HG03558 (cell line): Measurements from ENCODE around the gene ZNF75A.
"Not testable (repeated sequence)": the region's sequence is repeated elsewhere in the genome, so short reads cannot be mapped to it uniquely, and the experiment has no call there.

Experiments used
- ATAC-seq: cut with Tn5 transposase; IDR thresholded peaks from one replicate; pipeline ENCODE4 v1.9.1; 2021; ENCODE audit warnings: moderate number of reproducible peaks; ENCODE audit not compliant: unreplicated experiment; ENCODE audit errors: extremely low read depth

ZNF75A gene

DNA sequence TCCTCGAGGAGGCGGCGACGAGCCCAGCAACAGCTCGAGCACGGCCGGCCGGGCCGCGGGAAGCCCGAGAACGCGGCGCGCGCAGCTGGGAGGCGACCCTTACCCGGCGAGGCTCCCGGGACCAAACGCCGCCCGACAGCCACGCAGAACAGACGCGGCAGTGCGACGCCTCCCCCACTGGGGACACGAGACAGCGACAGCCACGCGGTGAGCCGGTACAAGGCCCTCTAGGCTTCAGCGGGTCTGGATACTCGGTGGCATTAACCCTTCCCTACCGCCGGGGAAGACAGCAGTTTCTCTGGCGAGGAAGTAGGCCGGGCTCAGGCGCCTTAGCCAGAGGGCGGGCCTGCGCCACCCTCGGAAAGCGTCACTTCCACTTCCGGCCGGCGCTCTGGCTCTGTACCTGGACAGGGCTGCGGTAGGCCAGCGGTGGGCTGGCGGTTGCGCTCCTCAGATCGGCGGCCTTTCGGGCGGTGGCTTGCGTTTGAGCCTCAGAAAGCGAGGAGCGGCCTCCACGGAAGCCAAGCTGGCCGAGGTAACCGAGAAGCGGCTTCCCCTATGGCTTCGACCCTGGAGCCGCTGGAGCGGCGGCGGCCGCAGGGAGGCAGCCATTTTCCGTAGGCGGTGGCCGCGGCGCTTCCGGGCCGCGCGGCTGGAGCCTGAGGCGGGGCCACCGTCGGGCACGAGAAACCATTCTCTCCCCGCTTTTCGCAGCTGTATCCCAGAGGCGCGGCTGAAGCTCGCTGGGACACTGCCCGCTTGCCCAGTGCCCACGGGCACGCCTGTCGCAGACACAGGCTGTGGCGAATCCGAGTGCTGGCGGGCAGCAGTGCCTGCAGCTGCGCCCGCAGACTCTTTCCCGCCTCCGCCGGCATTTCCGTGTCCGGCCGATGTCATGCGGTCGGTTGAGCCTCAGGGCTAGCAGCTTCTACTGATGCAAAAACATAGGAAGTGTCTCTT, at the start of gene ZNF75A, which contains the start of gene TIGD7:
Gene ZNF75A (plus strand): TSS at position 389 of the 960 bp plus-strand sequence. CDS start 2,932 bp downstream, outside the sequence.
Gene TIGD7 (minus strand): TSS at position 322 of the 960 bp plus-strand sequence. CDS start 4,816 bp downstream, outside the sequence.
- no peak for ATAC-seq

DNA sequence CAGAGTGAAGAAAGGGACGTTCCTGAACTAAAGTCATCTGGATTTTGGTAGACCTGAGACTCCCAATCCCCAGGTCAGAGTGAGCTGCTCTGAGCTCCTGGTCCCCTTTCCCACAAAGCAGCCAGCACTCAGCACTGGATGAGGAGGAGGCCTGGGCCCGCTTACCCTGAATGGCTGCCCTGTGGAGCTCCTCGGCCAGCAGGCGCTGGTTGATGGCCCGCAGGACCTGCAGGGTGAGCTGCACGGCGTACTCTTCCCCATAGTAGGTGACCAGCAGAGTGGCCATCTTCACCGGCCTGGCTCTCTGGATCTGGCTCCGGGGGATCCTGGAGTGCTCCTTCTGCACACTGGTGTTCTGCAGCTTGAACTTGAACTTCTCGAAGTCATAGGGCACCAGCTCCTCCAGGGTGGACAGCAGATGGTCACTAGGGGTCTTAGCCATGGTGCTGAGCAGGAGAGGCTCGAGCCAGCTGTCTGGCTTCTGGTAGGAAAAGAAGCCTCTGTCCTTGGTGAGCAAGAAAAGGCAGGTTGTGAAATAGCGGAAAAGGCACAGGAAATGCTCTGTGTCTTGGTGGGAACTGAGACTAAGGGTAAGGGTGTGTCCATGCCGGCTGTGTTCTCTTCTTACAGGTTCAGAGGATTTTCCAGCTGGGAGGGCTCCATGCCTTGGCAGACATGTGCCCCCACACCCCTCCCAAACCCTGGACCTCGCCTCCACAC, 49.0 kb upstream of the ZNF75A start, which contains the start of gene MEFV:
Gene MEFV (minus strand): TSS at position 488 of the 720 bp plus-strand sequence. CDS start 46 bp downstream, at position 442.
- no peak for ATAC-seq

DNA sequence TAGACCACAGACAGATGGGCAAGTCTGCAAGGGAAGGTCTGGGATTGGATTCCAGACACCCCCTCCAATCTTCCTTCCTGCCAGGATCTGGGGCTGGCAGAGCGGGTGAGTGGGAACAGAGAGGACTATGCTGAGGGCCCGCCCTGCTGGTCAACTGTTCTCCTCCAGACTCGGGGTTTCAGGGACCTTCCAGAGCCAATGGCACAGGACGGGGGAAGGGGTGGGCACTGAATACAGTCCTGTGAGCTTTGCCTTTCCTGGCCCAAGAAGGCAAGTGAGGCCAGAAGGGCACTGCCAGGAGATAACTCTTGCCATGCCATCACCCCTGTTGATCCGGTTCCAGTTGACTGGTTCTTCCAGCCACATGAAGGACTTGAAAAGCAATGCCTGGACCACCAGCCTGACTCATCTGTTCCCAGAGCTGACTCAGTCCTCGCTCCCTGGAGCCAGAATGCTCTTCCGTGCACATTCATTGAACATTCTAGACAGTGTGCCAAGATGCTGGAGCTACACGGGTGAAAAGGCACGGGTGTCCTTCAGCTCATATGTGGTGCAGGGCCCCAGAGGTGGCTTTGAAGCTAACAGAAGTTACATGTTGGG, 48.3 kb upstream of the ZNF75A start:
- ATAC-seq: no peak

DNA sequence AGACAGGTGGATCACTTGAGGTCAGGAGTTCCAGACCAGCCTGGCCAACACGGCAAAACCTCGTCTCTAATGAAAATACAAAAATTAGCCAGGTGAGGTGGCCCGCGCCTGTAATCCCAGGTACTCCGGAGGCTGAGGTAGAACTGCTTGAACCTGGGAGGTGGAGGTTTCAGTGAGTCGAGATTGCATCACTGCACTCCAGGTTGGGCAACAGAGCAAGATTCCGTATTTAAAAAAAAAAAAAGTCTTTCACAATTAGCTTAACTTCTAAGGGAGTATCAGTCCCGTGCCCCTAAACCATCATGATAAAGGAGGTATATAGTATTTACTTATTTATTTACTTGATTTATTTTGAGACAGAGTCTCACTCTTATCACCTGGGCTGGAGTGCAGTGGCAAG, 45.5 kb upstream of the ZNF75A start:
- no peak for ATAC-seq

DNA sequence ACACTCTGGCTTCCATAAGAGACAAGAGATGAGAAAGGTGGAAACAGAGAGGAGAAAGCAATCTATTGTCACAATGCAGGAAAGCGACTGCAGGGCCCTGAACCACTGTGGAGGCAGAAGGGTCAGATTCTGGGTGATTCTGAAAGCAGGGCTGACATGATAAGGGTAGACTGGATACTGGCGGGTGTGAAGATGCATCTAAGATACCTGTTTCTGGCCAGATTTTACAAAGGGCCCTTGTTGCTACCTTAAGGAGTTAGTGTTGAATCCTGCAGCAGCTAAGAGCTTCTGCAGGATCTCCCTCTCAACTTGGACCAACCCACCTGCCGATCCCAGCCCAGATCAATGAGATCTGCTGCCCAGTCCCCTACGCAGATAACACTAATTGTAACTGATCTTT, 42.8 kb upstream of the ZNF75A start:
- no peak for ATAC-seq

DNA sequence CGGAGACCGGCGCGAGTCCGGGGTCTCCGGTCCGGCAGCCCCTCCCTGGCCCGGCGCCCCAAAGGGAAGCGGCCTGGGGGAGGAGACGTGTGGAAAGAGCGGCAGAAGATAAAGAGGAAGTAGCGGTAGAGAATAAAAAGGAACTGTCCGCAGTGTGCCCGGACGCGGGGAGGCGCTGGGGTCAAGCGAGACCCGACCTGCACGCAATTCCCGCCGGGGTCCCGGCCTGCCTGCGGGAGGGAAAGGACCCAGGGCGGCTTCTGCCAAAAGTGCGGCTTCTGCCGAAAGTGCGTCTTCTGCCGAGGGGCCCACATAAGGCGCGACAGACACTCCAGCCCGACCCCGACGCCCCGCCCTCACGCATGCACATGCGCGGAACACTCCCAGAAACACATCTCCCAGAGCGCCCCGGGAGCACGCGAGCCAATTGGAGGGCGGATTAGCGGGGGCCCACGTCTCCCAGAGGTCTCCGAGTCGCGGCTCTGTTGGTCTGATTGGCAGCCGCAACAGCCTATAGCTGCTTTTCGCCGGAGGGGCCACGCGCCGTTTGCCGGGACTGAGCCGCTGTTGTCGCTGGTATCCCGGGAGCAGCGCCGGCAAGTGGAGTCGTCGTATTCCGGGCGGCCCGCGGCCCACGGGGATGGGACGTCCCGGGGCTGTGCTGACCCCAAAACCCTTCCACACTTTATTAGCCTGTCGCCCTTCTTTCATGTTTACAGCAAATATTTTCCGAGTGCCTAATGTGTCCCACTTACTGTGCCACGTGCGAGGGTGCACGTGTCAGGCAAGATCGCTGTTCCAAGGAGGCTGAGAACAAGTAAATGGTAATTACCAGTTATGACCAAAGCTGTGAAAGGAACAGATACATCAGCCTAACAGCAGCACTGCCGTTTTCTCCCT, 40.9 kb upstream of the ZNF75A start:
- peak; percentile 56 for ATAC-seq

DNA sequence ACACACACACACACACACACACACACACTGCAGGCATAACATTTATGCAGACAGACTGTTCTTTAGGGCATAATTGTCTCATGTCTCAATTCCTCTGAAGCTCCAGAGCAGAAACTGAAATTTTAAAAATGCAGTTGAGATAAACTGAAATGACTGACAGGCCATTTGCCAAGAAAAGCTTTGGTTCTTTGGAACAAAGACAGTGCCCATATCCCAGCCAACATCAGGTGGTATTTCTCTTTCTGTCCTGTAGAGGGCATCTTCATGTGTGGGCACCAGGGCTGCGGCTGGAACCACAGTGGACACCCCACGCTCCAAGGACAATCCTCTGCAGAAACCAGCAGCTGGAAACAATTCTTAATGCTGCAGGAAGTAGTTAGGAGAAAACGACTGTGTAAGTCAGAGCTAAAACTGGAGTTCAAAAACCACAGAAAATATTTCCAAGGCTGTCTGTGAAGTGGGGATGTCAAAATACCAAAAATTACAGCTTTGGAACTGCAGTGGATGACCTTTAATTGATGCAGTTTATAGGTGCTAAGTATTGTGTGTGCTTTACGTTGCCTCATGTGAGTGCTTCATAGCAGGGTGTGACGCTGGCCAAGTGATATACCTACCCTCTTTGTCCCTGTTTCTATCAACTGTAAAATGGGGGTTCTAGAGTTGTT, 38.3 kb upstream of the ZNF75A start:
- ATAC-seq: no peak

DNA sequence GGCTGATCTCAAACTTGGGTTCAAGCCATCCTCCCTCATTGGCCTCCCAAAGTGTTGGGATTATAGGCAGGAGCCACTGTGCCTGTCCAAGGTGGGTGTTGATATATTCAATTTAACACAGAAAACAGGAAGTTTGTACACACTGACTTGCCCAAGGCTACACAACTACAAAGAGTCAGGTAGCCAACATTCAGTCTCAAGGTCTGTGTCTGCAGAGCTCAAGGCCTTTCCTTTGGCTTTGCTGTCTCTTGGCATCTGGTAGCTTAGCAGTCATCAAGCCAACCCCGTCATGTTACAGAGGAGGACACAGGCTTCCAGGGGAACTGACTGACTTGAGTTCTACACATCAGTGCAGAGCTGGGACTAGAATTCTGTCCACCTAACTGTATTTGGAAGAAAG, 37.0 kb upstream of the ZNF75A start:
- ATAC-seq: no peak

DNA sequence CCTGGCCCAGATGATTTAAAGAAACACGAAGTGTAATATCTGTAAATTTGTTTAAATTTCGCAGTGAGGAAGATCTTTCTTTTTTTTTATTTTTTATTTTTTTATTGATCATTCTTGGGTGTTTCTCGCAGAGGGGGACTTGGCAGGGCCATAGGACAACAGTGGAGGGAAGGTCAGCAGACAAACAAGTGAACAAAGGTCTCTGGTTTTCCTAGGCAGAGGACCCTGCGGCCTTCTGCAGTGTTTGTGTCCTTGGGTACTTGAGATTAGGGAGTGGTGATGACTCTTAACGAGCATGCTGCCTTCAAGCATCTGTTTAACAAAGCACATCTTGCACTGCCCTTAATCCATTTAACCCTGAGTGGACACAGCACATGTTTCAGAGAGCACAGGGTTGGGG, 34.6 kb upstream of the ZNF75A start:
- not testable (repeated sequence) for ATAC-seq

DNA sequence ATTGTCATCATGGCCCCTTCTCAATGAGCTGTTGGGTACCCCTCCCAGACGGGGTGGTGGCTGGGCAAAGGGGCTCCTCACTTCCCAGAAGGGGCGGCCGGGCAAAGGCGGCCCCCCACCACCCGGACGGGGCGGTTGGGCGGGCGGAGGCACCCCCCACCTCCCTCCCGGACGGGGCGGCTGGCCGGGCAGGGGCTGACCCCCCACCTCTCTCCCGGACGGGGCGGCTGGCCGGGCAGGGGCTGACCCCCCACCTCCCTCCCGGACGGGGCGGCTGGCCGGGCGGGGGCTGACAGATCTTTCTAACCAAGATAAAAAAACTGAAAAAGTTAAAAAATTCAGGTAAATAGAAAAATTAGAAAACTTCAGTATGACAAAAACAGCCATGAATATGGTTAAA, 34.0 kb upstream of the ZNF75A start:
- ATAC-seq: not testable (repeated sequence)

DNA sequence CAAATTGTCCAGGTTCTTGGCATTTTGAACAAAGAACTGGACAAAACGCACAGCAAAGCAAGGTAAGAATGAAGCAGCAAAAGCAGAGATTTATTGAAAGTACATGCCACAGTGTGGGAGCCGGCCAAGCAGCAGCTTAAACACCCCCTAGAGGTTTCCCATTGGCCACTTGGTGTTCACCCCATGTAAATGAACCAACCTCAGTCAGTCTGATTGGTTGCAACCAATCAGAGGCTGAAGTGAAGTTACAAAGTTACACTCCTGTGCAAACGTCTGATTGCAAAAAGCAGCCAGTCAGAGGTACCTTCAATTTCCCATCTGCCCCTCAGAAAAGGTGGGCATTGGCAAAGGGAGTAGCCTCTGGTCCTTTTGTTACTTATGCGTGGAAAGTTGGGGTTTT, 30.8 kb upstream of the ZNF75A start:
- ATAC-seq: no peak

DNA sequence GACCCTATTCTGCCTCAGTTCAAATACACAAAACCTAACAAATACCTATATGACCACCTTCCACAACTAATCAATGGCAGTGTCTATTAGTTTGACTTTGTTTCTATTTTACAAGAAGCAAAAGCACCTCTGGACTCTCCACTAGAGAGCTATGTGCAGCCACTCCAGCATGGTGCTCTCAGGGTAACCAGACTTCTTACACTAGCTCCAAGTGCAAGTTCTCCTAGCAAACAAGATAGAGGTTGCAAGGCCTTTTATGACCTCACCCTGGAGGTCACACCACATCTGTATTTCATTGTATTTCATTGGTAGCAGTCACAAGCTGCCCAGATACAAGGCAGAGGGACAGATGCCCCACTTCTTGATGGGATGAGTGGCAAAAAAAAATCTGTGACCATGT, 30.4 kb upstream of the ZNF75A start:
- ATAC-seq: no peak

DNA sequence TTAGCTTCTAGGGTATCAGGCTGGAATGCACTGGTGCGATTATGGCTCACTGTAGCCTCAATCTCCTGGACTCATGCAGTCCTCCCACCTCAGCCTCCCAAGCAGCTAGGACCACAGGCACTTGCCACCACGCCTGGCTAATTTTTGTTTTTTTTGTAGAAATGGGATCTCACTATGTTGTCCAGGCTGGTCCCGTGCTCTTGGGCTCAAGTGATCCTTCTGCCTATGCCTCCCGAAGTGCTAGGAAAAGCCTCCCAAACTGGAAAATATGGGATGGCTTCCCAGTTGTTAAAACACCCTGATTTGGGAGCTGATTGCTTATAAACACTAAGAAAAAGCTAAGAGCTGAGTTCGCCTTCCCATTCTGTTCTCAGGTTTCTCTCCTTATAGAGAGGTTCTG, 28.6 kb upstream of the ZNF75A start:
- no peak for ATAC-seq

DNA sequence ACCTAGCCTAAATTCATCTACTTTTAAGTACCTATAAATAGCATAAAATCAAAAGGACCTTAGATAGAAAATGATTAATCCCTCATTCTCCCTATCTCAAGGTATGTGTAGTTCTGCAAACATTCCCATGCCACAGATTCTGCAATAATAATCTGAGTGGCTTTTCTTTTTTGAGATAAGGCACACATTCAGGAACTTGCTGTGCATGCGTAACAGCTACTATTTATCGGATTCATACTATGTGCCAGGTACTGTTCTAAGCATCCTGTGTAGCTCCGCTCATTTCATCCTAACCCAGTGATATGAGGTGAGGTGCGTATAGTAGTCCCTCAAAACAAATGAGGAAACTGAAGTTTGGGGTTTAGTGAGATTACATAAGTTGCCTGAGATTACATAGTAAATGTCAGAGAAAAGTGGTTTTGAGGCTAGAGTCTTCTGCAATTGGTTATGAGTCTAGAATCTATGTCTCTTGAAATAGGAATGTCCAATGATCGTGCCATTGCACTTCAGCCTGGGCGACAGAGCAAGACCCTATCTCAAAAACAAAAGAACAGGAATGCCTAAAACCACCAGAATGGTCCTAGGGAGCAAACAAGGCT, 24.0 kb upstream of the ZNF75A start:
- no peak for ATAC-seq

DNA sequence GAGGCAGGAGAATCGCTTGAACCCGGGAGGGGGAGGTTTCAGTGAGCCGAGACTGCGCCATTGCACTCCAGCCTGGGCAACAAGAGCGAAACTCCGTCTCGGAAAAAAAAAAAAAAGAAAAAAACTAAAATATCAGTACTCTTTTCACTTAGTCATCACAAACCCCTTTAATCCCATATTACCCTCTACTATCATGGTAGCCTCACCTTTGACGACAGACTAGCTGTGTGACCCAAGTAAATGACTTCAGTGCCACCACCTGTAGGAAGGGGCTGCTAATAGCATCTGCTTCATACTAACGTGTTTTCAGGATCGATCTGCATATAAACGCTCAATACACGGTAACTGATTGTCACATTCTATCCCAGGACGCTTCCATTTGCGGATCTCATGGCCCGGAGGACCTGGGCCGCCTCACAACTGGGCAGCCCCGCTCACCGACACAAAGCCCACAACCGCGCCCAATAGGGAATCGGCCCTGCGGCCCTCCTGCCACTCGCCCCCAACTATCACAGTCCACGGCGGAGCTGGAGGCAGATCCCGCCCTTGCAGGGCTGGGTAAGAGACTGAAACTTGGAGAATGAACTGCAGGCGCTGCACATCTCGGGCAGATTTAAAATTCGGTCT, 23.1 kb upstream of the ZNF75A start:
- ATAC-seq: peak; percentile 7

DNA sequence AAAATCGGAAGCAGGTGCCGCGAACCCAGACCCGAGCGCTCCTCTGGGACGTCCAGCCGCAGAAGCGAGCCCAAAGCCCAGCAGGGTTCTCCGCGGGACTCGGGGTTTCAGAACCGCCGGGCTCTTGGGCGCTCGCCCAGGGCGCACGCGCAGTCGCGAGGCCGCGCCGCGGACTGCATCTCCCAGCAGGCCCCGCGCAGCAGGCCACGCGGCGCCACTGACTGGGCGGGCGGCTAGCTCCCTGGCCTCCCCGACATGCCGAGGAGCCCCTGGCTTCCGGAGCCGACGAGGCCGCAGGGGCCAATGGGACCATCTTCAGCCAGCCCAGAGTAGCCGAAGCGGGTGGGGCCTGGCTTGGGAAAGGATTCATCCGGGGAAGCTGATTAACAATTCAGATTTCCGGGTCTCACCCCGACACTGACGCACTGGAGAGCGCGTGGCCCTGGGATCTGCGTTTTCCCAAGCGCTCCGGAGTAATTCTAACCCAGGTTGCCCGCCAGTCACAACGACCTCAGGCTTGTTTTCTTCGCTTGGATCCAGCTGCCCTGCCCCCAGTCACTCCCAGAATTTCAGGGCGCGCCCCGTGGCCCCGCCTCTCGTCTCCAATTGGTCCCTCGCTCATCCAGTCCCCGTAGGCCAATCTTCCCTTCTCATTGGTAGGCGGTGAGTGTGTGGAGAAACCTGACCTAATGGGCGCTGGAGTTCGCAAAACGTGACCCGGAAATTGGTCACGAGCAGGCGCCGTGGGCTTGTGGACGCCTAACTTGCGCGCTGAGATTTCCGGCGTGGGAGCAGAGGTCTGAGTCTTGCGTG, 22.4 kb upstream of the ZNF75A start, which contains the start of gene ZNF263:
Gene ZNF263 (plus strand): TSS at position 762 of the 813 bp plus-strand sequence. CDS start 328 bp downstream, outside the sequence.
- ATAC-seq: peak; percentile 37
